GM20431 (cell line): Measurements from ENCODE around the gene CFAP161.

Experiments used
- in situ Hi-C: fragments of 300-500 bp; cut with MseI, MboI; formaldehyde crosslinking; loops from one replicate; pipeline ENCODE4 v1.15.0; 2020; ENCODE audit warnings: low sequenced_read_pairs; ENCODE audit not compliant: unreplicated experiment

Gene CFAP161, protein sequence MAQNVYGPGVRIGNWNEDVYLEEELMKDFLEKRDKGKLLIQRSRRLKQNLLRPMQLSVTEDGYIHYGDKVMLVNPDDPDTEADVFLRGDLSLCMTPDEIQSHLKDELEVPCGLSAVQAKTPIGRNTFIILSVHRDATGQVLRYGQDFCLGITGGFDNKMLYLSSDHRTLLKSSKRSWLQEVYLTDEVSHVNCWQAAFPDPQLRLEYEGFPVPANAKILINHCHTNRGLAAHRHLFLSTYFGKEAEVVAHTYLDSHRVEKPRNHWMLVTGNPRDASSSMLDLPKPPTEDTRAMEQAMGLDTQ

GRCh38 chr15:81133782-81134461 lies at the start of gene CFAP161:
CFAP161 (plus strand) TSS chr15:81134270; CDS start chr15:81134330, 60 bp downstream.
- in situ Hi-C loops: no loop called here

GRCh38 chr15:81084716-81085115 lies 49.4 kb upstream of the CFAP161 start:
- in situ Hi-C loops: no loop called here

GRCh38 chr15:81085213-81085612 lies 48.9 kb upstream of the CFAP161 start:
- in situ Hi-C loops: no loop called here

DNA sequence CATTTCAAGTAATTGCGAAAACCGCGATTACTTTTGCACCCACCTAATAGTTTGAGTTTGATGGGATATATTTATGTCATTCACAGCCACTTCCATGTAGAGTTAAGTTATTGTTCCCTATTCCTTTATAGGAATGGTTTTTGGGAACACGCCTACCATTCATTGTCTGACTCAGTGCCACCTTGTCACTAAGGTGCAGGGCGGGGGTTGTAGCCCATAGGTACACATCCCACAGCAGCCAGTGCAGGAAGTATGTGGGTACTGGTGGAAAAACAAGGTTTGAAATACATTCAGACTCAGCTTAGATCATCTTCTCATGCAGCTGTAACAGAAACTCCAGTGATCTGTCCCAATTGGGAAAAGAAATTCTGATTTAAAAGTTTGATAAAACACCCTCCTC lies 48.2 kb upstream of the CFAP161 start:
- in situ Hi-C loops: no loop called here

- in situ Hi-C loops: no loop called here
Measured at GRCh38 chr15:81087066-81087465, 47.0 kb upstream of the CFAP161 start.

DNA sequence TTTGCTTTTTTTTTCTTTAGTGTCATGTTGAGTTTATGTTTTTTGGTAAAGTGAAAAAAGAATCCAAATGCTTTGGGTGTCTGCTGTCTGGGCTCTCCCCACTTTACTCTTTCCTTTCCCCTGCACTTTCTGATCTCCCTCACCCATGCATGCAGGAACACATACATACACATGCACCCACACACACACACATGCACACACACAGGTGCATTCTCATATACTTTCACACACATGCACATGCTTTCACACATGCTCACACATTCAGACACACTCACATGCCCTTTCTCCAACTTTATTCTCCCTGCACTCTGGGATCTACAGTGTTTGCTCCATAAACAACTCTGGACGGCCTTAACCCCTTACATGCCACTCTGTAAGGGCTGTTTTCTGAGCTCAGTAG lies 46.4 kb upstream of the CFAP161 start:
- in situ Hi-C loops: no loop called here

DNA sequence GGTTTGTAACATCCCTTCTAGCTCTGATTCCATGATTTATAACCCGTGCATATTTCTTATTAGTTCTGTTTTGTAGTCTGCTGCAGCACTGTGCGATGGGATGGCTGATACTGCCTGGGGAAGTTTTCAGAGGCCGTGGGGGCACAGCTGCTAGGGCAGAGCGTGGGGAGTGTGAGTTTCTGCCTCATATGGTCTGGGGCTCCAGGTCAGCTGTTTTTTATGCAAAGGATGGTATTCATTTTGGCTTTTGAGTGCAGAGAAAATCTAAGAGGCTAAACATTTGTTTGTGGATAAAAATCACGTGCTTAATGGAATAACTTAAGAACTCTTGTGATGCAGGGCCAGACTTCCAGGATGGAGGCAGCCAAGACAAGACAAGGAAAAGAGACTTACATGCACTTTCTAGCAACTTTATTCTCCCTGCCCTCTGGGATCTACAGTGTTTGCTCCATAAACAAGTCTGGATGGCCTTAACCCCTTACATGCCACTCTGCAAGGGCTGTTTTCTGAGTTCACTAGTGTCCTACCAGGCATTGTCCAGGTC lies 45.5 kb upstream of the CFAP161 start:
- in situ Hi-C loops: no loop called here

DNA sequence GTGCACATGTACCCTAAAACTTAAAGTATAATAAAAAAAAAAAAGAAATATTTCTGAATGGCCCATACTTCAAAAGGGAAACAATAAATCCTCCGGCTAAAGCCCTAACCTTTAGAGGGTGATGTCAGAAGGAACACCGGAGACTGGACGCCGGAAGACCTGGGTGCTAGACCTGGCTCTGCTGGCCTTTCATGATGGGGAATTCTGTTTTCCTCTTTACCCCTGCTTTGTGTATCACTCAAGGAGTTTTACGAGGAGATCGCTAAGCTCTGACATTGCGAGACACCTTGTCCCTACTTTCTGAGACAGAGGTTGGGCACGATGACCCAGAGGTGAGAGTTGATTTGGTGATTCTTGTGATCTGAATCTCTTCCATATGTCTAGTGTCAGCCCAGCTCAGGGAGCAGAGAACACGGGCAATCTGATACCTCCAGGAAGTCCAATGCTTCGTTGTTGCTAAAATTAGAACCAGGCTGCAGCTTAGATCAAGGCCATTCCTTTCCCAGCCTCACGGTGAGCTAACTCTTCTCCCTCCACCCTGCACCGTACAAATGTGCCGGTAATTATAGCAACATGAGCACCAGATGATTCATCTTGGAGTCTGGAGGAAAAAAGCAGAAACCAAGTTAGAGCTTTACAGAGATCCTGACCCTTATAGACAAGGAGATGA lies 42.0 kb upstream of the CFAP161 start:
- in situ Hi-C loops: no loop called here

- in situ Hi-C loops: no loop called here
Measured at GRCh38 chr15:81092559-81092902, 41.5 kb upstream of the CFAP161 start.

GRCh38 chr15:81093961-81094360 lies 40.1 kb upstream of the CFAP161 start:
- in situ Hi-C loops: no loop called here

DNA sequence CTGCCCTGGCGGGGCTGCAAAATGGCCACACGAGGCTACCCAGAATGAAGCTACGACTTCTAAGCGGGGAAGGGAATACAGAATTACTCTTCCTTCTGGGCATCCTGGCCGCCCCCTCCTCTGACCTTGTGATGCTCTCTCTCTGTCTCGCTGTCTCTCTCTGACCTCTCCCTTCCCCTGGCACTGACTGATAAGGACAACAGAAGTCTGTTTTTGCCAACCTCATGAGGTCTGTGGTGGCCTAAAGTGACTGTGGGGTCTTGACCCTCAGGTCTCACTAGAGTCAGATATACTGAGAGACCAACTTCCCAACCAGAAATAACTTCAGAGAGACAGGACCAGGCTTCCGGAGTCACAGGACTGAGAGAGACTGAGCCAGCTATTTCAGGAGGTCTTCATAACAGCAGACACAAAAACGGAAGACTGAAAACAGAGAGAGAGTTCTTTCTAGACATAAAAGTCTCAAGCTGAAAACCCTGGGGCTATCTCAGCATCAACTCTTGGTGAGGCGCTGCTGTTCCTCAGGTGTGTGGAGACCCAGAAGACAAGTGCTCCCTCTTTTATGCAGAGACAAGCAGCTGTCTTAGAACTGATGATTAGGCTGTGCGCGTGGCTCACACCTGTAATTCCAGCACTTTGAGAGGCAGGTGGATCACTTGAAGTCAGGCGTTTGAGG lies 38.2 kb upstream of the CFAP161 start:
- in situ Hi-C loops: no loop called here

GRCh38 chr15:81096398-81096797 lies 37.7 kb upstream of the CFAP161 start:
- in situ Hi-C loops: no loop called here

- in situ Hi-C loops: no loop called here
Measured at GRCh38 chr15:81097116-81097889, 36.8 kb upstream of the CFAP161 start.

- in situ Hi-C loops: no loop called here
Measured at GRCh38 chr15:81097890-81098280, 36.2 kb upstream of the CFAP161 start.

GRCh38 chr15:81098349-81098748 lies 35.7 kb upstream of the CFAP161 start:
- in situ Hi-C loops: no loop called here

GRCh38 chr15:81098861-81099651 lies 35.0 kb upstream of the CFAP161 start:
- in situ Hi-C loops: no loop called here

GRCh38 chr15:81101894-81102815 lies 31.9 kb upstream of the CFAP161 start:
- in situ Hi-C loops: loop anchor here (10.0 kb wide), 1 partner anchor 163 kb away; no protein-coding TSS in a partner anchor

GRCh38 chr15:81103857-81104256 lies 30.2 kb upstream of the CFAP161 start:
- in situ Hi-C loops: loop anchor here (10.0 kb wide), 1 partner anchor 161 kb away; no protein-coding TSS in a partner anchor
